WTC11 (cell line): ENCODE results near the gene CMA1. TPM values are rescaled to one million over a fixed set of nuclear protein-coding genes. Genes with fewer than 3 reads are reported as not detected.

Experiments used
- ATAC-seq: fragments of 200-7000 bp; cut with Tn5 transposase; 2 replicates; pipeline ENCODE4 v1.10.0; 2021; ENCODE audit warnings: mild to moderate bottlenecking, moderate library complexity
- CTCF ChIA-PET: fragments of 300-600 bp; sonication (Branson Sonifier 250); formaldehyde crosslinking; loops from one replicate; lab custom pipeline; 2021; ENCODE audit warnings: antibody characterized with exemption; lab: Charles Lee
- POLR2A ChIA-PET: fragments of 350-600 bp; sonication (Branson Sonifier 250); formaldehyde crosslinking; loops from one replicate; lab custom pipeline; 2021; ENCODE audit warnings: antibody characterized with exemption; lab: Charles Lee
- DNase-seq: peaks from one replicate; pipeline ENCODE4 v3.0.0; 2021; ENCODE audit warnings: low spot score
- H3K27ac Mint-ChIP-seq: 2 replicates; pipeline ENCODE4 v1.8.0; 2021; ENCODE audit warnings: mixed read lengths
- H3K27me3 Mint-ChIP-seq: 2 replicates; pipeline ENCODE4 v1.8.0; 2021; ENCODE audit warnings: low read depth, mild to moderate bottlenecking, moderate library complexity, mixed read lengths
- H3K36me3 Mint-ChIP-seq: 2 replicates; pipeline ENCODE4 v1.8.0; 2021; ENCODE audit warnings: mixed read lengths
- H3K4me1 Mint-ChIP-seq: 2 replicates; pipeline ENCODE4 v1.8.0; 2022; ENCODE audit warnings: mixed read lengths
- H3K4me3 Mint-ChIP-seq: 2 replicates; pipeline ENCODE4 v1.8.0; 2021; ENCODE audit warnings: mild to moderate bottlenecking, moderate library complexity, mixed read lengths
- H3K9me3 Mint-ChIP-seq: 2 replicates; pipeline ENCODE4 v1.8.0; 2021; ENCODE audit warnings: mixed read lengths
- CBFB ChIP-seq: sonication (generic); formaldehyde crosslinking; IDR thresholded peaks from 2 replicates; pipeline ENCODE4 v1.8.1; 2022; ENCODE audit warnings: mild to moderate bottlenecking, low read depth, missing genetic modification reagents
- CREB1 ChIP-seq: sonication (generic); formaldehyde crosslinking; IDR thresholded peaks from 2 replicates; pipeline ENCODE4 v1.8.0; 2023; ENCODE audit warnings: mild to moderate bottlenecking, missing genetic modification reagents
- ELF4 ChIP-seq: sonication (generic); formaldehyde crosslinking; IDR thresholded peaks from 2 replicates; pipeline ENCODE4 v1.8.1; 2022; ENCODE audit warnings: low read depth, mild to moderate bottlenecking, moderate library complexity, missing genetic modification reagents
- GRHL2 ChIP-seq: fragments of 250-450 bp; sonication (Bioruptor Pico); IDR thresholded peaks from 2 replicates; pipeline ENCODE4 v1.8.0; 2022; ENCODE audit warnings: mild to moderate bottlenecking, moderate library complexity; ENCODE audit not compliant: insufficient replicate concordance, severe bottlenecking
- HMGA2 ChIP-seq: fragments of 250-450 bp; sonication (Bioruptor Pico); IDR thresholded peaks from 2 replicates; pipeline ENCODE4 v1.4.0; 2021; ENCODE audit warnings: mild to moderate bottlenecking, moderate library complexity
- MAX ChIP-seq: sonication (generic); formaldehyde crosslinking; IDR thresholded peaks from 2 replicates; pipeline ENCODE4 v1.8.0; 2022; ENCODE audit warnings: mild to moderate bottlenecking, missing genetic modification reagents
- MLX ChIP-seq: sonication (generic); formaldehyde crosslinking; IDR thresholded peaks from 2 replicates; pipeline ENCODE4 v1.8.1; 2023; ENCODE audit warnings: mild to moderate bottlenecking, missing genetic modification reagents, moderate library complexity
- NFATC4 ChIP-seq: fragments of 250-450 bp; sonication (Bioruptor Pico); IDR thresholded peaks from 2 replicates; pipeline ENCODE4 v1.9.0; 2021; ENCODE audit warnings: mild to moderate bottlenecking
- NFE2L1 ChIP-seq: sonication (generic); formaldehyde crosslinking; IDR thresholded peaks from 2 replicates; pipeline ENCODE4 v1.8.1; 2023; ENCODE audit warnings: missing genetic modification reagents
- NR2C2 ChIP-seq: sonication (generic); formaldehyde crosslinking; IDR thresholded peaks from 2 replicates; pipeline ENCODE4 v1.8.0; 2022; ENCODE audit warnings: mild to moderate bottlenecking, missing genetic modification reagents
- PRDM15 ChIP-seq: sonication (generic); formaldehyde crosslinking; IDR thresholded peaks from 2 replicates; pipeline ENCODE4 v1.8.0; 2022; ENCODE audit warnings: missing genetic modification reagents
- RELA ChIP-seq: sonication (generic); formaldehyde crosslinking; IDR thresholded peaks from 2 replicates; pipeline ENCODE4 v1.8.1; 2022; ENCODE audit warnings: missing genetic modification reagents, mild to moderate bottlenecking, borderline replicate concordance
- SMAD3 ChIP-seq: sonication (generic); formaldehyde crosslinking; IDR thresholded peaks from 2 replicates; pipeline ENCODE4 v1.8.0; 2022; ENCODE audit warnings: missing genetic modification reagents, mild to moderate bottlenecking, borderline replicate concordance
- USF1 ChIP-seq: sonication (generic); formaldehyde crosslinking; IDR thresholded peaks from 2 replicates; pipeline ENCODE4 v1.8.0; 2022; ENCODE audit warnings: mild to moderate bottlenecking, missing genetic modification reagents
- USF2 ChIP-seq: sonication (generic); formaldehyde crosslinking; IDR thresholded peaks from 2 replicates; pipeline ENCODE4 v1.8.1; 2023; ENCODE audit warnings: mild to moderate bottlenecking, missing genetic modification reagents, moderate library complexity
- ZSCAN18 ChIP-seq: fragments of 250-450 bp; sonication (Bioruptor Pico); IDR thresholded peaks from 2 replicates; pipeline ENCODE4 v2.1.2; 2022; ENCODE audit warnings: mild to moderate bottlenecking, moderate library complexity
- total RNA-seq: library from RNA; stranded (reverse); gene quantifications from 3 replicates; pipeline ENCODE4 v1.2.3, GENCODE V29; 2021

The CMA1 gene
- total RNA-seq, 1 experiment from 2014 or later, result not detected

- CTCF ChIA-PET, result no interaction called here
- H3K27me3 Mint-ChIP-seq, result peaks cover 3% of the 10 kb centered on the region; the same call in 1 of the 2 replicates
- DNase-seq (no peak), ATAC-seq (no peak)
- no peak overlapping the region for H3K27ac Mint-ChIP-seq
- H3K4me3 Mint-ChIP-seq, result no peak overlapping the region
- no peaks in the 10 kb centered on the region for H3K36me3 Mint-ChIP-seq
- POLR2A ChIA-PET, result no interaction called here
- no peak for TF ChIP-seq ELF4 (CRISPR knock-in tag)
- no peak for TF ChIP-seq NR2C2 (CRISPR knock-in tag)
- TF ChIP-seq USF2 (CRISPR knock-in tag), result no peak
- no peak for TF ChIP-seq CBFB
- TF ChIP-seq NFE2L1 (CRISPR knock-in tag), result no peak
- TF ChIP-seq CREB1, result no peak
- no peak for TF ChIP-seq MLX (CRISPR knock-in tag)
- TF ChIP-seq USF1 (CRISPR knock-in tag), result no peak
- TF ChIP-seq GRHL2 (CRISPR knock-in tag), result no peak
- TF ChIP-seq HMGA2, result no peak
- H3K4me1 Mint-ChIP-seq, result peaks cover 3% of the 10 kb centered on the region
- 0 out of 2 replicates have a peak, but pooled peaks cover 3% of the 10 kb centered on the region for H3K9me3 Mint-ChIP-seq
Observed at GRCh38 chr14:24463017-24463883, 44.8 kb downstream of the CMA1 start.

- CTCF ChIA-PET, result no interaction called here
- DNase-seq, result no peak
- Mint-ChIP-seq H3K27ac (no peak overlapping the region), H3K4me1 (peaks cover 3% of the 10 kb centered on the region), H3K9me3 (peaks cover 9% of the 10 kb centered on the region; the same call in 1 of the 2 replicates), H3K4me3 (no peak overlapping the region)
- TF ChIP-seq RELA (CRISPR knock-in tag) (no peak), MAX (CRISPR knock-in tag) (no peak), MLX (CRISPR knock-in tag) (no peak), NFATC4 (no peak), ZSCAN18 (CRISPR knock-in tag) (no peak), PRDM15 (CRISPR knock-in tag) (no peak), USF1 (CRISPR knock-in tag) (no peak), SMAD3 (CRISPR knock-in tag) (no peak)
- TF ChIP-seq, all 79 proteins: peak for 0
- H3K36me3 Mint-ChIP-seq, result no peaks in the 10 kb centered on the region
- POLR2A ChIA-PET, result no interaction called here
- no peak for ATAC-seq
- H3K27me3 Mint-ChIP-seq, result peaks cover 3% of the 10 kb centered on the region; the same call in 1 of the 2 replicates
Observed at GRCh38 chr14:24461336-24461735, 46.7 kb downstream of the CMA1 start.
